ENCODE data around the gene SLC3A2.

DNA sequence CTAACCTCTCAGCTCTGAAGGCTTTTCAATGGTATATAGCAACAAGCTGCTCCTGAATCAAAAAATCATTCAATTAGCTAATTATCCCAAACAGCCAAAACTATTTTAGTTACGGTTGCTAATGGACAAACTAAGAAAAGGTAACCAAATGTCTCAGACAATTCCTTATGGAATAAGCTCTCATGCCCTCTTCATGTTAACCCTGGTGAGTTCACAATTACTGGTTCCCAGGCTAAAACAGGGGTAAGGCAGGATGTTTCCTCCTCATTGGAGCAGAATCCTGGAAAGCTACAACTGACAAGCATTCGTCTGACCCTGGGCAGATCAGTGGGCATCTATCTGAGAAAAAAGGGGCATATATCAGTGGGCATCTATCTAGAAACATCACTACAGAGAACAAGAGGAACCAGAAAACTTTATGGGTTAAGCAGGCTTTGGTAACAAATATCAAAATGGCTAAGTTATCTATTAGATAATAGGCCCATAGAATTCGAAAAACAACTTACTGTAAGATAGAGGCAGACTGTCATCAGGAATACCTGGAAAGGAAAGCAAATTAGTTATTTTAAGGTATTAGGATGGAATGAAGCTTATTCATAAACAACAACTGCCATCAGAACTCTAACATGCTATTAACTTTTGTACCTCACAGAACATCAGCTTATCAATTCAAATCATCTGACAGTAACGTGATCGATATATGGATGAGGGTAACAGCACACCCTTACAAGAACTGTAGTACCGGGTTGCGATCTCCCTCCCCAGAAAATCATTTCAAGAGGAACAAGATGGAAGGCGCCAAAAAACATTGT lies 26.5 kb upstream of the SLC3A2 start:
- TF ChIP-seq, protein P1, sequence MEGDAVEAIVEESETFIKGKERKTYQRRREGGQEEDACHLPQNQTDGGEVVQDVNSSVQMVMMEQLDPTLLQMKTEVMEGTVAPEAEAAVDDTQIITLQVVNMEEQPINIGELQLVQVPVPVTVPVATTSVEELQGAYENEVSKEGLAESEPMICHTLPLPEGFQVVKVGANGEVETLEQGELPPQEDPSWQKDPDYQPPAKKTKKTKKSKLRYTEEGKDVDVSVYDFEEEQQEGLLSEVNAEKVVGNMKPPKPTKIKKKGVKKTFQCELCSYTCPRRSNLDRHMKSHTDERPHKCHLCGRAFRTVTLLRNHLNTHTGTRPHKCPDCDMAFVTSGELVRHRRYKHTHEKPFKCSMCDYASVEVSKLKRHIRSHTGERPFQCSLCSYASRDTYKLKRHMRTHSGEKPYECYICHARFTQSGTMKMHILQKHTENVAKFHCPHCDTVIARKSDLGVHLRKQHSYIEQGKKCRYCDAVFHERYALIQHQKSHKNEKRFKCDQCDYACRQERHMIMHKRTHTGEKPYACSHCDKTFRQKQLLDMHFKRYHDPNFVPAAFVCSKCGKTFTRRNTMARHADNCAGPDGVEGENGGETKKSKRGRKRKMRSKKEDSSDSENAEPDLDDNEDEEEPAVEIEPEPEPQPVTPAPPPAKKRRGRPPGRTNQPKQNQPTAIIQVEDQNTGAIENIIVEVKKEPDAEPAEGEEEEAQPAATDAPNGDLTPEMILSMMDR (conservative IDR thresholded peaks at IDR 0.05 in 1 of 2, IDR thresholded peaks at IDR 0.05 in 1 of 2; ENCODE audit: low read depth in 1 of 2, low read length in 2 of 2), result no peak
- no peak for TF ChIP-seq EZH2 (IDR thresholded peaks at IDR 0.05; ENCODE audit: low read length, missing control alignments)

Data from fibroblast of lung (primary cell).